Stimulated activated CD8-positive, alpha-beta memory T cell treated with anti-CD3 and anti-CD28 coated beads, Interleukin-2, amount 100 ng/mL, for 1 hour (primary cell): Measurements from ENCODE around the gene PTER.
A peak's percentile ranks its signal among the peaks of the same experiment; 100 is the strongest.

Experiments
- DNase-seq, 2 donors: peaks; one replicate each; pipeline ENCODE4 v3.0.0-alpha.2; 2020; ENCODE audit warnings: low read depth in 2 of 2

Gene PTER, protein sequence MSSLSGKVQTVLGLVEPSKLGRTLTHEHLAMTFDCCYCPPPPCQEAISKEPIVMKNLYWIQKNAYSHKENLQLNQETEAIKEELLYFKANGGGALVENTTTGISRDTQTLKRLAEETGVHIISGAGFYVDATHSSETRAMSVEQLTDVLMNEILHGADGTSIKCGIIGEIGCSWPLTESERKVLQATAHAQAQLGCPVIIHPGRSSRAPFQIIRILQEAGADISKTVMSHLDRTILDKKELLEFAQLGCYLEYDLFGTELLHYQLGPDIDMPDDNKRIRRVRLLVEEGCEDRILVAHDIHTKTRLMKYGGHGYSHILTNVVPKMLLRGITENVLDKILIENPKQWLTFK

DNA sequence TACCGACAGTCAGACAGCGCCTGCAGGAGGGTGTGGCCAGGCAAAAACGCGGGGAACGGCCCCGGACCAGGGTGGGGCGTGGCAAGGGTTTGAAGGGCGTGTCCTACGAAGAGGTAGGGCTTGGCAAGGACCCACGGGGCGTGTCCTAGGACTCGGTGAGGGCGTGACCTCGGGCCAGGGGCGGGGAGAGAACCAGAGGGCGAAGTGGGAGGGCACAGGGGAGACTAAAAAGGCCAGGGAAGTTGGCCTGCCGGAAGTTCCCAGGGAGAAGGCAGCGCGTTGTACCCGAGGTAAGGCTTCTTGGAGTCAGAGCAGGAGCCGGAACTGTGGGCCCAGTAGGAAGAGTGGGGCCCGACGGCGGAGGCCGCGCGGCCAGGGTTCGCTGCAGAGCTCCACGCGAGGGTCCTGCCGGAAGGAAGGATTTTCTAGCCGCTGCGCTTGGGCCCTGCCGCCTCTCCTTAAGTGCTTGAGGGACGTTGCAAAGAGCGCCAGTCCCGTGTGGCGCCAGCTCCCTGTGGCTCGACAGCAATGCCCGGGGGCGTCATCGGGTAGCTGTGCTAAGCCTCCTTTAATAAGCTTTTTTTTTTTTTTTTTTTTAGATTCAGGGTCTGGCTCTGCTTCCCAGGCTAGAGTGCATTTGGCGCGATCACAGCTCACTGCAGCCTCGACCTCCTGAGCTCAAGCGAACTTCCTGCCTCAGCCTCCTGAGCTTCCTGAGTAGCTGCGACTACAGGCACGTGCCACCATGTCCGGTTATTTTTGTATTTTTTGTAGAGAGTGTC is at the start of gene PTER:
TSS of gene PTER (plus strand) at position 253 of the 782 bp plus-strand sequence. CDS start 47,375 bp downstream, outside the sequence.
- peak; percentile 94 to 97 for DNase-seq

DNA sequence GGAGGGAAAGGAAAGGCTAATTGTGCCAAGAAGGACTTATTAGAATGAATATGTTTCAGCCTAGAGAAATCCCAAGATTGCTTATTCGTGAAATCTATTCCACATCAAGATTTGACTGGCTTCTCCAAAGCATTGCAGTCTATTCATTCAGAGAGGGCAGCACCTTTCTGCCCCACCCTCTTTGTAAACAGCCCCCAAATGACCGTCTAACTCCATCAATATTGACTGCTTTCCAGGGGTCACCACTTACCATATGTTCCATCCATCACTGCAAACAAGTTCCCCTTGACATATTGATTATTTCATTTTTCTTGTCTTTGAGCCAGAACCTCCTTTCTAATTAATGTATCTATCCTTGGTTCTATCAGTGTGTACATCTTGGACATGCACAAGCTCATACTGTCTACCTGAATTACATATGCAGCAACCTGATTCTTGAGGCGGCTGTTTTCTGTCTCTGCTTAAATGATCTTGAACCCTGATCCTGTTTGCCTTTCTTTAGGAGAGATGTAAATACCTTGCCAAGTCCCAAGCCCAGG is 44.2 kb upstream of the PTER start:
- DNase-seq = no peak

DNA sequence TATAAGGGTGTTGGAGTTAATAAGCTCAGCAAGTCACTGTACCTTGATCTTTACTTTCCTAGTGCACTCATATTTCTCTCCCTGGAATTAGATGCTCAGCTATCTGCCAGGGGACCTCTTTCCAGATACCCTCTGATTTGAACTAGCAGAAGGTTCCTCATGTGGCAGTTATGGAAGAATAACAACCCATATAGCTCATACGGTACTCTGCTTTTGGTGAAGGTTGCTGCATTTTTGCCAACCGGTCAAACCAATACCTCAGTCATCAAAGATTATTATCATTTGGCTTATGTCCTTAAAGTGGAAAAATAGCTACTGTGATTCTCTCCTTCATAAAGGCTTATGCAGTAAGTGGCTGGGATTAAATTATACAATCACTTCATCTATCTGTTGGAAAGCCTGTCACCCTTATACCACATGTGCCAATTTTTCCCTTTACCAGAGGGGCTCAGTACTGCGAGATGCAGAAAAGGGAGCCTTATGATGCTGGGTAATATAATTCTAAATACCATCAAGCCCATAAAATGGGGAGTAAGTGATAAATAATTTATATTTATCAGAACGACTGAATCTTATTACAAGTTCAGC is 43.4 kb upstream of the PTER start:
- no peak for DNase-seq

DNA sequence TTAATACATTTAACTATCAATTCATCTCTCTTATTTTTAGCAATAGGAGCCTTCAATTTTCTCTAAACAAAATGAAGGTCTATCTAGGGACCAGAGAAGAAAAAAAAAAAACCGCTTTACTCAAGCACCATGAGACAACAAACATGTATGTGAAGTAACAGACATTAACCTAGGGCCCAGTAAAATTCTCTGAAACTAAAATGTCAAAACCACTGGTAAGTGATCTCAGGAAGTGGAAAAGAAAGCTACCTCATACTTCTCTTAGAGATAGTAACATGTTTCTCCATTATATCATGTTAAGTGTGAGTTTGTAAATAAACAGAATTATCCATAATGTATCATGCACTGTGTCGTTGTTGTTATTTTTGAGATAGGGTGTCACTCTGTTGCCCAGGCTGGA is 35.4 kb upstream of the PTER start:
- no peak for DNase-seq

DNA sequence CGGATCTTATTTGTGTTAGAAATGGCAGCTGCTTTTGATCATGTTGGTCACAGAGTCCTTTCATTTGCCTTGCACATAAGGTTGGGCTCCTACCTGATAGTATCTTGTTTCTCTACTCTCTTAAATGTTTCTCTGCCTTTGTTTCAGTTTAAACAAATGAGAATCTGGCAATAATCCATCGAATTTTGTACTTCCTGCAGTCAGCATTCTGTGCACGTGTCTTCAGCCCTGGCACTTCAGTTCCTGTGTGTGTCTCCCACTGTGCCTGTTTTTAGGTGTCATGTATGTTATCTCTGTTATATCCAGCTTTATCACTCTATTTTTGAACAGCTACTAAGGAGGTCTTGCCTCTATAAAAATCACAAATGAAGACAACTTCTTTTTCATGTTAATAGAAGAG is 28.4 kb upstream of the PTER start:
- DNase-seq = no peak

DNA sequence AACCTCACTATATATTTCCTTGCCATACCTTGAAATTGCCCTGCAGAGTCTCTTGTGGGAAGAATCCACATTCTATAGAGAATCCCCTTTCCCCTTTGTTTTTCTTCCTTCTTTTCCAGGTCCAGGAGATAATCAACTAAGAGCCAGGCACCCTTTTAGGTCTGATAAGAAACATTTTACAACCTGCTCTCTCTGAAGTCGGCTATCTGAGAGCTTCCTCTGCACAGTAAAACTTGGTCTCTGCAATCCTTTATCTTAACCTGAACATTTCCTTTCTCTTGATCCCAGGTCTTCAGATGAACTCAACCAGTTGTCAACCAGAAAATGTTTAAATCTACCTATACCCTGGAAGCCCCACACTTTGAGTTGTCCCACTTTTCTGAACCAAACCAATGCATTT is 19.5 kb upstream of the PTER start:
- DNase-seq = no peak

DNA sequence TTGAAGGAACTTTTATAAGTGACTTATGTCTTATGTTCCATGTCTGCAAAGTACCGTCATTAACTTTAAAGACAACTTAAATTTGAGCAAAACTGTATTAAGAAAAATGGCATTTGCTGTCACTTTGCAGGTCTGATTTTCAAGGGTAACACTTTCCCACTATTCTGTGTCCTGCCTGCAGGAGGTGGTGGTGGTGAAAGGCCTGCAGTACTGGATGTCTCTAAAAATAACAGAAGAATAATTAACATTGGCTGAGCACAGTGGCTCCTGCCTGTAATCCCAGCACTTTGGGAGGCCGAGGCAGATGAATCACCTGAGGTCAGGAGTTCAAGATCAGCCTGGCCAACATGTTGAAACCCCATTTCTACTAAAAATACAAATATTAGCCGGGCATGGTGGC is 13.2 kb upstream of the PTER start:
- no peak for DNase-seq

DNA sequence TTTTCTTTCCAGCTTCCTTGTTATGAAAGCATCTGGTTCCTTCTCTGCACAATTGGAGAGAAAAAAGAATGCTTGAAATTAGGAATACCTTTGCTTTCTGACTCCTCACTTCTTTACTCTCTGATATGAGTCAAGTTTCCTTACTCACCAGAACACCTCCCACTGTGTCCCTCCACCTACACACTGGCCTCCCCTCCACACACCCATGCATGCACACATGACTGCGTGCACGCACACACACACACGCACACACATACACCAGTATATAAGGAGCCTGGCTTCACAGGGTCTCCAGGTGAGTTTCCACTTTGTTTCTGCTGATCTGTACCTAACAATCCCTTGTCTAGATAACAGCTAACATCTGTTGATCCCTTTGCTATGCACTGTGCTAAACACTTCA is 11.4 kb upstream of the PTER start:
- no peak for DNase-seq

DNA sequence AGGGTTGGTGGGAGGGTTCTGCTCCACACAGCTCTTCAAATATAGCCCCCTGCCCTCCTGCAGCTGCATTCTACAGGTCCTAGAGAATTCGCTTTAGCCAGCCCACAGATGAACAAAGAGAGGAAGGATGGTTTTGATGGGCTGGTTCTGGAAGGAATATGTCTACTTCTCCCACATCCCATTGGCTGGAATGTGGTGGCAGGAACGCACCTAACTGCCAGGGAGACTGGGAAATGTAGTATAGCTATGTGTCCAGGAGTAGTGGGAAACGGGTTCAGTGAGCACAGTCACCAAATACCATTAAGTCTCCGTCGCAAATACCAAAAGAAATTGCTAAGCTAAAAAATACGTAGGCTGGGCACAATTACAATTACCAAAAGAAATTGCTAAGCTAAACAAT is 7.3 kb upstream of the PTER start:
- no peak for DNase-seq

DNA sequence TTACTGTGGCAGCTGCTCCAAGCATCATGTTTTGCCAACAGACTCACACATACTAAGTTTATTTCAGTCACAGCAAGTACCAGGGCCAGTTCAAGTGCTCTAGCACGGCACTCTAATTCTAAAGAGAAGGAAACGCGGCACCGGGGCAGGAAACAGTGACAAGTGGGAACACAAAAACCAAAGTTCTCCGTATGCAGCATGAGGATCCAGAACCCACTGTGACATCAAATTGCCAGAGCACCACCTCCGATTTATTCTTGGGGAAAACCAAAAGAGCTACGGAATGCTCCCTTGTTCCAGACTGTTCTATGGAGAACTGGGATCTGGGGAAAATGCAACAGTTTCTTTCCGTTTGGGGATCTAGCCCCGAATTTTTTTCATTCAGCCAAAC is 448 bp upstream of the PTER start:
- no peak for DNase-seq

DNA sequence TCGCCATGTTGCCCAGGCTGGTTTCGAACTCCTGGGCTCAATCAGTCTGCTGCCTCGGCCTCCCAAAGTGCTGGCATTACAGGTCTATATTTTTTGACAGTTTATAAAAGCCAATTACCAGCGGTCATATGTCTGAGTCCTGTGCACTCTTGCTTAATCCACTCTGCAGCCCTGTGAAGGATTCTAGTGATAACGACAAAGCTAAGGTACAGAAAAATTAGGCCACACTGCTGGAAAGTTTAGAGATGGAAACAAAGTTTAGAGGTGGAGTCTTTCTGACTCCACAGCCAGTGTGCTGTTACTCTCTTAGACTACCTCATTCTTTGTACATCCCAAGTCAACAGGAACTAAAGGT is 707 bp downstream of the PTER start:
- no peak for DNase-seq

DNA sequence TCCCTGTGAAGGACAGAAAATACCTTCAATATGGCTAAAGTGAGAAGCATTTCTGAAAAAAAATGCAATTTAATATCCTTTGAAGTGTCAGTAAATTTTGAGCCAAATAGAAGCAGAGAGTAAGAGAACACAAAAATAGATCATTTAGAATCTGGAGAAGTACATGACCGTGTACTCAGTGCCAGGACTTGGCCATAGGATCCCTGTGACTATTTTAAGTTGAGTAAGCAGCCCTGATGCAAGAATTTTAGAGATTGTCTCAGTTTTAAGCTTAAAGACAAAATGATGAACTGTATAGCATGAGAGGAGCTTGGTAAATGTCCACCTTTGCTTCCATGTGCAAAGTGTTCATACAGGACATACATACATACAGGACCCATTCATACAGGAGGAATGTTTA is 2.5 kb downstream of the PTER start:
- no peak for DNase-seq

DNA sequence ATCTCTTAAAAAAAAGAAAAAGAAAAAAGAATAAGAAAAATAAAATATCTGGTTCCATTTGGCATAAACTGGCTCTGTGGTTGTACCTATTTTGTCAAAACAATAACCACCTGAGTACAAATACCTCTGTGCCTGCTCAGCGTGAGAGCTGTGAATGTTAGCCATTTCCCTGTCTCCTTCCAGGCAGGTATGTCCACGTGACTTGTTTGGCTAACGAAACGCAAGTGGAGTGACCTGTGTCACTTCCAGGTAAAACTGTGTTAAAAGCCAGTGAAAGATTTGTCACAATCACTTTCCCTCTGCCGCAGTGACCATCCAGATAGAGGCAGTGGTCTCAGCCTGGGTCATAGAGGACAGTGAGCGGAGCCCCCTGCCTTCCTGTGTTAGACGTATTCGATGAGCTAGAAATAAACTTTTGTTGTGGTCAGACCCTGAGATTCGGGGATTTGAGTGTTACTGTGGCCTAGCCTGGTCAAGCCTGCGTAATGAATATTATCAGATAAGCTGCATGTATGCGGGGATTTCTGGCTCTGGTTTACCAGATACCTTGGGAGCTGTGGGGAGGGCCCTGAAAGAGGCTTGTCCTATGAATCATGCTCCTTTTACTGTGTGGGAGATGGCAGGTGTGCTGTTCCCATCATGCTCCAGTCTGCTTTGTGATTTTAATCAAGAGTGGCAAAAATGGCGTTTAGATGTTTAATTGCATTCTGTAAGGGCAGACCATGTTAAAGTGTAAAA is 3.8 kb downstream of the PTER start:
- DNase-seq = no peak

DNA sequence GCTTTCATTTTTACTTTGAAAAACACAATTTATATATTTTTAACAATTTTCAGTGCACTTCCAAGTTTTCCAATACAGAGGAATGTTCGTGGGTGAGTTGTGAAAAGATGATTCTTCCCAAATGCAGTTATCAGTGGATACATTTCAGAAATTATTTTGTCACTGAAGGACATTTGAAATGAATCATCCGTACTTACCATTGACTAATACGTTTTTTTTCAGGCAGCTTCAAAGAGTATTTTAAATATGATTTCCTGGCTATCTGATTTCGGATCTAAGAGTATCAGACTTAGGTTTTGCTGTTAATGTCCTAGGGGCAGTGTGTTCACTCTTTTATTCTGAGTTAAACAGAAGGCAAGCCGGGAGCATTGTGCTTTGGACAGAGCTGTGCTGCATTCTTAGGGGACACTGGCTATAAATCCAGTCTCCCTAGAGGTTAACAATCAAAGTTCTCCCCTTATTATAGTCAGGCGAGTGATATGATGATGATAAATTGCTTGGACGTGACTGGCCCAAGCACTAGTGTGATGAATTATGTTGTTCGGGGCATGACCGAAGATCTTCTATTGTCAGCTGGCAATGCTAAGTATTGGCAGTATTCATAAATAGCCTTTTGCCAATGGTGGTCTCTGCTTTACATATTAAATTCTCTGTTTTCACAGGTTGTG is 4.5 kb downstream of the PTER start:
- DNase-seq = no peak

DNA sequence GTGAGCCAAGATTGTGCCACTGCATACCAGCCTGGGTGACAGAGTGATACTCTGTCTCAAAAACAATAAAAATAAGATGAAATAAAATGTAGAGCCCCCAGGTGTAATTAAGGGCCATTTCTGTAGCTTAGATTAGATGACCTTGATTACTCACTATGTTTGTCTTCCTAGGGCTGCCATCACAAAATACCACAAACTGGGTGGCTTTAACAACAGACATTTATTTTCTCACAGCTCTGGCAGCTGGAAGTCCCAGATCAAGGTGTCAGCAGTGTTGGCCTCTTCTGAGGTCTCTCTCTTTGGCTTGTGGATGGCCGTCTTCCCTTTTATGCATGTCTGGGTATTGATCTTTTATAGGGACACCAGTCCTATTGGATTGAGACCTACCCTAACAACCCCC is 6.1 kb downstream of the PTER start:
- no peak for DNase-seq

DNA sequence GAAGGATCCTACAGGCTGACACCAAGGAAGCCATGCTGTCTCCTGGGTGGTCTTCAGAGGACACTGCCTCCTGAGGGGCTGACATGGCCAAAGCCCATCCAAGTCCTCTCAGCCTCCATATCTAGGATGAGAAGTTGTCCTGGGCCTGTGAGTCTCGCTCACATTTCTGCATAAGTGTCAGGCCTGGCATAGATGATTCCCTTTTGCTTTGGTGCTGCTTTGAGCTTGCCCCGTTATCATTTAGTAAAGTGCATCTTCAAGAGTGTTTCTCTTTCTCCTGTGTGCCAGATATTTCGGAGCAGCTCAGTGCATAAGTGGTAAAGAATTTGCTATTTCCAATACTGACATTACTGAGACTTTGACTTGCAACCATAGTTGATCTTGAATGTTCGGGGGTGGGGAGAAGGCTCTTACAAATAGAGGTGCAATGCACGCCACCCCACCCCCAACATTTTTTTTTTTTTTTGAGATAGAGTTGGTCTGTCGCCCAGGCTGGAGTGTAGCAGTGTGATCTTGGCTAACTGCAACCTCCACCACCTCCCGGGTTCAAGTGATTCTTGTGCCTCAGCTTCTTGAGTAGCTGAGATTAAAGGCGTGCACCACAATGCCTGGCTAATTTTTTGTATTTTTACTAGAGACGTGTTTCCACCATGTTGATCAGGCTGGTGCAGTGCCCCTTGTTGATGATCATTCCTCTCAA is 9.1 kb downstream of the PTER start:
- DNase-seq = no peak

DNA sequence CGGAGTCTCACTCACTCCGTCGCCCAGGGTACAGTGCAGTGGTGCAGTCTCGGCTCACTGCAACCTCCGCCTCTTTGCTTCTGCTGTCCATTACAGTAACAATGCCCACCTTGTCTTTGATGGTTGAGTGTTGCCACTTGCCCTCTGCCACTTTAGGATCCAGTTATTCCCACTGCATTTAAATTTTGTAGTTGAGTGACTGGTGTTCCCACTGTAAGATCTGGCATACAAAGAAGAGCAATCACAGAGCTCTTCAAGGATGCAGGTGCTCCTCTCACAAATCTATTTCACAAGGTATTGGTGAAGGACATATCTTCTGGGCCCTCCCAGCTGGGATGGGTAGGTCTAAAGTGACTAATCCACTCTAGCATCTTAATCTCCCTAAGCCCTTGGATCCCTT is 12.6 kb downstream of the PTER start:
- no peak for DNase-seq

DNA sequence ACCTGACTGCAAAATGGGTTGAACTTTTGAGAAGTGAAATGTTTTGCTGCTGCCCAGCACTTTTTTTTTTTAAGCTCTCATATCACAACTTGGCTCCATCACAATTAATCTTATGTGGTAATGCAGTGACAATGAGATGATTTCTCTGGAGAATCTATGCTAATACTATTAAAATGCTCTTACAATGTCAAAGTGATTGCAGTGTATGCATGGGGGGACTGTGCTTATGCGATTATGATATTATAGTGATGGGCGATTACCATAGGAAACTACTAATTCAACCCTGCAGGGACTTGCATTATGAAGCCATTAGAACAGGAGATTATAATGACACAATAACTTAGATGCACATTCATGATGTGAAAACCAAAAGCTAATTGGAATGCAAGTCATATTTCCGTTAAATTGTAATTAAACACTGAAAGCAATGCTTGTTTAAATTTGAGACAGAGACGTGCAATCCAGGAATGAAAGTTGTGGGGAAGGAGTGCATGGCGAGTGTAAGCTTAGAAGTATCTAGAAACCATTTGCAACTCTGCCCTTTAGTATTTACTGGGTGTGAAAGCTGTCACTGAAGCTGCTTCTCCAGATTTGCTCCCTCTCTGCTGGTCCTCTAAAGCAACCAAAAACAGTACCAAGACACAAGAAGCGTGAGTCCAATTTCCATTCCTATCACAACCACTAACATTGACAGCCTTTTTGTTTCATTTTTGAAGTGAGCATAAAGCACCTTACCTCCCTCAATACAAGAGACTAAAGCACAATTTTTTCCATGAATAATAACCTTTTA is 21.6 kb downstream of the PTER start:
- no peak for DNase-seq

DNA sequence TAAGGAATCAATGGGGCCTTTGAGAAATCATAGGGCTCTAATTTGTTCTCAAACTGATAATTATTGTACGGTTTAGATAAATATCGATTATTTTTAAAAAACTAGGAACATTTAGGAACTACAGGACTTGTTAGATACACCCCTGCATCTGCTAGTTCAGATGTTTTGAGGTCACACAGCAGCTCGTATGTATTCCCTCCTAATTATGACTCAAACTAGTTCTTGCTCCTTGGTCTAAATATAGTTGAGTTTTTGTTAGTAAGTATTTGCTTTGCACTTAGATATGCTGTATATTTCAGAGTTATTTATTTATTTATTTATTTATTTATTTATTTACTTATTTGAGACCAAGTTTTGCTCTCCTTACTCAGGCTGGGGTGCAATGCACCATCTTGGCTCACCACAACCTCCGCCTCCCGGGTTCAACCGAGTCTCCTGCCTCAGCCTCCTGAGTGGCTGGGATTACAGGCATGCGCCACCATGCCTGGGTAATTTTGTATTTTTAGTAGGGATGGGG is 22.7 kb downstream of the PTER start:
- DNase-seq = no peak

DNA sequence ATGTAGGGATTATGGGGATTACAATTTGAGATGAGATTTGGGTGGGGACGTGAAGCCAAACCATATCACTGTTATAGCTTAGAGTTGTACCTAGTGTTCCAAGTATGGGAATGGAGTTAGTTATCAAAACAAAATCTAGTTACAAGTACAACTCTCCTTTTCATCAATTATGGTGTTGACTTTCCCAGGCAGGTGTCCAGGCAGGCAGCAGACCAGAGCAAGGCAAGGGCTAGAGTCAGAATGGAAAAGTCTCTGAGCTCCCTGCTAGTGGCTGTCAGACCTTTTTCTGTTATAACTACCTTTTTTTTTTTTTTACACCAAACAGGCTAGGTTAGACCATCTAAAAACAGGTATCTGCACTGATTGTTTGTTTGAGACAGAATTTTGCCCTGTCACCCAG is 29.2 kb downstream of the PTER start:
- no peak for DNase-seq
